ENCODE measurements around the gene KLK8.

KLK8 gene

GRCh38 chr19:51001515-51001914, at the start of gene KLK8:
KLK8 (minus strand) TSS chr19:51001604; CDS start chr19:51001167, 437 bp downstream.
- FAIRE-seq = no peak

- no peak for FAIRE-seq
Measured at GRCh38 chr19:51047031-51047335, 45.6 kb upstream of the KLK8 start.

- no peak for FAIRE-seq
Measured at GRCh38 chr19:51044327-51044726, 42.9 kb upstream of the KLK8 start.

- no peak for FAIRE-seq
Measured at GRCh38 chr19:51043497-51043896, 42.1 kb upstream of the KLK8 start.

GRCh38 chr19:51040151-51040550, 38.7 kb upstream of the KLK8 start:
- FAIRE-seq = no peak

- FAIRE-seq = no peak
Measured at GRCh38 chr19:51036519-51036918, 35.1 kb upstream of the KLK8 start.

- FAIRE-seq = no peak
Measured at GRCh38 chr19:51034704-51035103, 33.3 kb upstream of the KLK8 start, which contains the start of gene KLK12. KLK12 (minus strand) TSS chr19:51035002; CDS start chr19:51034621, 381 bp downstream.

GRCh38 chr19:51031880-51032225, 30.4 kb upstream of the KLK8 start:
- FAIRE-seq = no peak

- FAIRE-seq = no peak
Measured at GRCh38 chr19:51031220-51031879, 29.9 kb upstream of the KLK8 start.

GRCh38 chr19:51030631-51031030, 29.2 kb upstream of the KLK8 start:
- FAIRE-seq = no peak

- no peak for FAIRE-seq
Measured at GRCh38 chr19:51029718-51030117, 28.3 kb upstream of the KLK8 start.

GRCh38 chr19:51027873-51028272, 26.5 kb upstream of the KLK8 start:
- FAIRE-seq = no peak

- no peak for FAIRE-seq
Measured at GRCh38 chr19:51027126-51027806, 25.9 kb upstream of the KLK8 start.

- no peak for FAIRE-seq
Measured at GRCh38 chr19:51026554-51026831, 25.1 kb upstream of the KLK8 start, which contains the start of gene KLK11. KLK11 (minus strand) TSS chr19:51026616; CDS start chr19:51025631, 985 bp downstream.

GRCh38 chr19:51025809-51026553, 24.6 kb upstream of the KLK8 start:
- FAIRE-seq = no peak

- FAIRE-seq = no peak
Measured at GRCh38 chr19:51025401-51025800, 24.0 kb upstream of the KLK8 start.

- FAIRE-seq = no peak
Measured at GRCh38 chr19:51024924-51025323, 23.5 kb upstream of the KLK8 start.

GRCh38 chr19:51023946-51024345, 22.5 kb upstream of the KLK8 start:
- no peak for FAIRE-seq

GRCh38 chr19:51022526-51022925, 21.1 kb upstream of the KLK8 start:
- no peak for FAIRE-seq

- FAIRE-seq = peak; percentile 93
Measured at GRCh38 chr19:51020988-51021651, 19.7 kb upstream of the KLK8 start.

- FAIRE-seq = no peak
Measured at GRCh38 chr19:51019544-51019925, 18.1 kb upstream of the KLK8 start, which contains the start of gene KLK10. KLK10 (minus strand) TSS chr19:51019709; CDS start chr19:51019130, 579 bp downstream.

- FAIRE-seq = no peak
Measured at GRCh38 chr19:51018745-51019543, 17.5 kb upstream of the KLK8 start.
